Stimulated activated CD8-positive, alpha-beta memory T cell treated with anti-CD3 and anti-CD28 coated beads, Interleukin-12 subunit alpha, Interleukin-12 subunit beta, amount 100 ng/mL, for 1 hour (primary cell): ENCODE results near the gene RTN4R.

Experiments
- DNase-seq: peaks from one replicate; pipeline ENCODE4 v3.0.0-alpha.2; 2020; ENCODE audit warnings: low read depth

Gene RTN4R

DNA sequence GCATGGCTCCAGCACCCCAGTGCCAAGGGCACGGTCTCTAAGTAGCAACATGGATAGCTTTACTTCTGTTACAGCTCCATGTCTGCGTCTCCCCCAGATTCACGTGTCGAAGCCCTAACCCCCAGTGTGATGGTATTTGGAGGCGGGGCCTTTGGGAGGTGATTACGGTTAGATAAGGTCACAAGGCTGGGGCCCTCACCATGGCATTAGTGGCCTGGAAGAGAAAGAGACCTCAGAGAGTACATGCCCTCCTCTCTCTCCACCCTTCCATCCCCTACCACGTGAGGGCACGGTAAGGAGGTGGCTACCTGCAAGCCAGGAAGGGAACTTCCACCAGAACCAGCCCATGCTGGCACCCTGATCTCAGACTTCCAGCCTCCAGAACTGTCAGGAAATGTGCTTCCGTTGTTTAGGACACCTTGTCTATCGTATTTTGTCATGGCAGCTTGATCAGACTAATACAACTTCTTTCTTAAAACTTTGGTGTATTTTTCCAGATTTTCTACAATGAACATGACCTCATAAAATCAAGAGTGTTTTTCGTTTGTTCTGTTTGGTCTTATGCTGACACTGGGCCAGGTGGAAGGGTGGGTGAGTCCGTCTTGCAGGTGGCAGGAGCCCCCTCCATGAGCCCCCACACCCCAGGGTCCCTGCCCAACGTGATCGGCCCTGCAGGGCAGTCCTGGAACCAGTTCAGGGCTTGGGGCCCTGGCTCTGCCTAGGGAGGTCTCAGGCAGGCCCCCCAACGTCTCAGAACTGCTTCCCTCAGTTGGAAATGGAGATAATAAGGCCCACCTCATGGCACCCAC is 10.7 kb downstream of the RTN4R start:
- DNase-seq: no peak

DNA sequence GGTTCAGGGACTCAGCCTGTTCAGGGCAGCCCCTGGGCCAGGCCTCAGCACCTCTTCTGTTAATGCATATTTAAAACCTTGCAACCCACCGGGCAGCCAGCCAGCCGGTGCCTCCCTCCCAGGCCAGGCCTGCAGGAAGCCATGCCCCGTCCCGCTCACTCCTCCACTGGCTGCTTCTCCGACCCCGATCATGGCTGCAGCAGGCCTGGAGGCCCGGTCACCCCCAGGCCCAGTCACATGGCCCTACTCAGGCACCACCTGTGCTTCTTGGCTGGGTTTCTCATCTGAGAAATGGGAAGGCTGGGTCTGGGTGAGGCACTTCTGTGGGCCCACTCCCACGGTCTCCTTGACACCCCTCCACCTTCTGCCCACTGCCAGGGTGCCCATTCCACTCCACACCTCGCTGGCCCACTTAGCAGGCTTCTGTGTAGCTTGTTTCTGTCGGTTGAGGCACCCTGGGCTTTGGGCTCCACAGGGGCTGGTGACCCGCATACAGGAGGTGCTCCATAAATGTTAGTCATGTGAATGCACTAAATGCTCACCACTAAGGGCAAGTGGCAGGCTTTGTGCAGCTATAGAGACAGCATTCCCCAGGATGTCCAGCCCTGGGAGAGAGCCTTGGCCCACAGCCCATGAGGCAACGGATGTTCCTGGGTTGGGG is 11.4 kb downstream of the RTN4R start:
- no peak for DNase-seq

DNA sequence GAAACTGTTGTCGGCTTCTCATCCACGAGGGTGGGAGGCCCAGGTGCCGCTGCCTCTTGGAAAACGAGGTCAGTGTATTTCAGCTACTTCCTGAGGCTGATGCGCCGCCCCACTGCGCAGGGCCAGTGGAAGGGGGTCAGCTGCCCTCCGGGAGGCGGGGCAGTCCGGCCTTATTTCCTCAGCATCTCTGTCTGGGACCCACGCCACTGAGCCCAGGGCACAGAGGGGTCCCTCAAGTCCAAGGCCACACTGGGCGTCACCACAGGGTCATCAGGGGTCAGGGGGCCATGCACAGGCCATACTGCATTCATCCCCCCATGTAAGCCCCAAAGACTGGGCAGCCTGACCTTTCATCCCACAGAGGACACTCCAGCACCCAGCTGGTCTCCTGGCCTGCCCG is 12.1 kb downstream of the RTN4R start:
- DNase-seq: no peak

DNA sequence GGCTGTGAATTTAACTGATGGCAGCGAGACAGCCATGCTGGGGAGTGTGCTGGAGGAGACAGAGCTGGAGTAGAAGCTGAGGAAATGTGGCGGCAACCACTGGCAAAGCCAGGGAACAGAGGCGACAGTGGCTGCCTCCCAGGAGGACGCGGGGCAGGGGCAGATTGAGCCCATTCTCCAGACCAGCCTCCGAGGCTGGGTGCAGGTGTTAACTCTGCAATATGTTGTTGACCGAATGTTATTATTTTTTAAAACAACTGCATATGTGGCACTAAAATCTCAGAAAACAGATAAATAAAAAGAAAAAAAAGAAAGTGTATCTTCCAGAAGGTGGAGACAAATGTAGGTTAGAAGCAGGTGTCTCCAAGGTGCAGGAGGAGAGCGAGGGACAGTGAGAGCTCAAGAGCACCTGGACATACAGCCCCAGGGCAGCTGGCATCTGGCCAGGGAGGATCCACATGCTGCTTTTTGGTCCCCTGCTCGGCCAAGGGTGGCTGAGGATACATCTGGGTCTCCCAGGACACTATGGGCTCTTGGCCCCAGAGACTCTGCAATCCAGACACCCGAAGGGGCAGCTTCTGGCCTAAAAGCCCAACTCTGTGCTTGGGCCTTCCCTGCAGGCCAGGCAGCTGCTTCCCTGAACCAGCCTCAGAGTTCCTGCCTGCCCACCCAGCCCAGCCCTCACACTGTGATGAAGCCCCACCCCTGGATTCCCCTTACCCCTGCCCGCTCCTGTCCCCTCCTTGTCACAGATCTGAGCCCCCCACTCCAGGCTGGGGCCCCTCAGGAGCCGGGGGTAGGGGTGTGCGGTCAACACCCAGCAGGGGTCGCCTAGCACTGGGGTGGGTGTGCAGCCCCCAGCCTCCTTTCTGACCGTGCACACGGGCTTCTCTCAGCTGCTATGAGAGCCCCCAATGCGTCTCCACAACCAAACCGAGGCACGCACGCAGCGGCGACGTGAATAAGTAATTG is 12.9 kb downstream of the RTN4R start:
- no peak for DNase-seq

DNA sequence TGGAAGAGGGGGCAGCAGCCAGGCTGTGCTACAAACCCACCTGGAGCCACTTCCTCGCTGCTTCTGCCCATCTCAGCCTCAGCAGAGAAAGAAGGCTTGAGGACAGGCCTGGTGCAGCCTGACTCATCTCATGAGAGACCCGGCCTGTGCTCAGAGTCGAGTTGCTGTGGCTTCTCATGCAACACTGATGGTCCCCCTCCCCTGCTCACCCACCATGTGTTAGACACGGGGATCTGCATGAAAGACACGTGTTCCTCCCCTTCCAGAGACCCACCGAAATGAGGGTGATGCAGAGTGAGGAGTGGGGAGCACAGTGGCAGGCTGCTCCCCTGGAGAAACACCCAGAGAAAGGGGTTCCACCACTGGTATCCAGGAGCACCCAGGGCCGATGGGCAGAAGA is 15.0 kb downstream of the RTN4R start:
- no peak for DNase-seq

DNA sequence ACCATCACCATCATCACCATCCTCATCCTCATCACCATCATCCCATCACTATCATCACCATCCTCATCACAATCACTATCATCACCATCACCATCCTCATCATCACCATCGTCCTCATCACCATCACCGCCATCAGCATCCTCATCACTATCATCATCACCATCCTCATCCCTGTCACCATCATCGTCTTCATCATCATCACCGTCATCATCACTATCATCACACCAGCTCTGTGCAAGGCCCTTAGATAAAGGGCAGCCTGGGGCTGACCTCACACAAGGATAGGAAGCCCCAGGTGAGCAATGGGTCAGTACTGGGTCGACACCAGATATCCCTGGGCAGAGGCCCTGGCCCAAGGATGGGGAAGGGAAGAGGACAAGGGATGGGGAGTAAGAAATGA is 16.1 kb downstream of the RTN4R start:
- DNase-seq: no peak

DNA sequence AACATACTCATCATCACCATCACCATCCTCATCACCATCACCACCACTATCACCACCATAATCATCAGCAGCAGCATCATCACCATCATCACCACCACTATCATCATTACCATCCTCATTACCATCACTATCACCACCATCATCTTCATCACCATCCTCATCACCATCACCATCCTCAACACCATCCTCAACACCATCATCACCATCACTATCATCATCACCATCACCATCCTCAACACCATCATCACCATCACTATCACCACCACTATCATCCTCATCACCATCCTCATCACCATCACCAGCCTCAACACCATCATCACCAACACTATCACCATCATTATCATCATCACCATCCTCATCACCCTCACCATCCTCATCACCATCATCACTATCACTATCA is 16.6 kb downstream of the RTN4R start:
- no peak for DNase-seq

DNA sequence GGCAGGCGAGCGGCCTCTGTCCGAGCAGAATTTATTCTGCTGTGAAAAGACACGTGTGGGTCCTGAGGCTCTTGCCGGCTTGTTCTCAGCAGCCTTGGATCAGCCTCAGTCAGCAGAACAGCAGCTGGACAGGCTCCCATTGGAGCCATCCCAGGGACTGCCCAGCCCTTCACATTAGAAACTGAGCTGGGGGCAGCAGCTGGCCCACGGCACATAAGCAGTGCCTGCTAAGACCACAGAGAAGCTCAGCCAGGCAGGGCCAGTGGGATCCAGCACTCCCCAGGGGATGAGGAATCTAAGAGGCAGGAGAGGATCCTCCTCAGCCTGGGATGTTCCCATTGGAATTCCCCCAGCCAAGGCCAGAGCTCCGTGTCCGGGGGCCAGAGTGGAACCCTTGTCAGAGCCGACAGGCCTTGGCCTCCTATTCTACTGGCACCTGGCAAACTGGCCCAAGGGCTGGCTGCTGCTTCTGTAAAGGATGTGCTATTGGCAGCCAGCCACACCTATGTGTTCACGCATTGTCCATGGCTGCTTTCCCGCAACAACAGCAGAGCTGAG is 18.2 kb downstream of the RTN4R start:
- DNase-seq: no peak

DNA sequence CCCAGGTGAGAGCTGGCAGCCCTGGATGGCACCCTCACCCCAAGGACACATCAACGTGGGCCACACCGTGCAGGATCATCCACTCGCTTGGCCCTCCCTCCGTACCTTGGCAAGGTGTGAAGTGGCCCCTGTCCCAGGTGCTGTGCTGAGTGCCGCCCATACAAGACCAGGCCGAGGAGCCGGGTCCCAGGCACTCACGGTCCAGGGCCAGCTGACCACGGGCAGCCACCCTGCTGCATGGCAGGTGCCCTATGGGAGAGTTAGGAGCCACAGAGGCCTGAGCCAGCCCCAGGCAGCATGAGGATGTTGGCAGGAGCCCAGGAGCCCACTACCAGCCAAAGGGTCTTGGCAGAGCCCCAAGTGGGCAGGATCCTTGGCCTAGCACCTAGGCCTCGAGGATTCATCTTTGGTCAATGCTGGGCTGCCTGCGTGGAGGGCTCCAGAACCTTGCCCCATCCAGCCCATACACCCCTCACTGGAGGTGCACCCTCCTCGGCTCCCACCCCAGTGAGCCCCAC is 19.6 kb downstream of the RTN4R start:
- DNase-seq: no peak

DNA sequence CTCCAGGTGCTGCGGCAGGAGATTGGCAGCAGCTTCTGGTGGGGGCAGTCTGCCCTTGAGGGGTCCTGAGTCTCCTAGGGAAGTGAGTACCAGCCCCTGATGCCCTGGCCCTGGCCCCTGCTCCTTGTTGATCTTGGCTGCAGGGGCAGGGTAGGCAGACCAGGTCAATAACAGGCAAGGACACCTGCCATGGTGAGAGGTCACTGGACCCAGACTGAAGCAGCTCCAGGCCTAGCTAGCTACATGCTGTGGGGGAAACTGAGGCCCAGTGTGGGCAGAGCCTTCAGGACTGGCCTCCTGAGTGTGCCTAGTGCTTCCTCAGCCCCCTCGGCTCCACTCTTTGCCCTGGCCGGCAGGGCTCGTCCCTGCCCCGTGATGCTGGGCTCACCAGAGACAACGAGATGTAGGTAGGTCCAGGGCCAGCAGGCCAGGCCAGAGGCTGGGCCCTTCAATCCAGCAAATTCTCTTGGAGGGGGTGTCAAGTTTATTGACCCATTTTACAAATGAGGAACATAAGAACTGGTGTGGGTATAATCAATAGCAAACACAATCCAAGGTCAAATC is 20.4 kb downstream of the RTN4R start:
- DNase-seq: no peak

DNA sequence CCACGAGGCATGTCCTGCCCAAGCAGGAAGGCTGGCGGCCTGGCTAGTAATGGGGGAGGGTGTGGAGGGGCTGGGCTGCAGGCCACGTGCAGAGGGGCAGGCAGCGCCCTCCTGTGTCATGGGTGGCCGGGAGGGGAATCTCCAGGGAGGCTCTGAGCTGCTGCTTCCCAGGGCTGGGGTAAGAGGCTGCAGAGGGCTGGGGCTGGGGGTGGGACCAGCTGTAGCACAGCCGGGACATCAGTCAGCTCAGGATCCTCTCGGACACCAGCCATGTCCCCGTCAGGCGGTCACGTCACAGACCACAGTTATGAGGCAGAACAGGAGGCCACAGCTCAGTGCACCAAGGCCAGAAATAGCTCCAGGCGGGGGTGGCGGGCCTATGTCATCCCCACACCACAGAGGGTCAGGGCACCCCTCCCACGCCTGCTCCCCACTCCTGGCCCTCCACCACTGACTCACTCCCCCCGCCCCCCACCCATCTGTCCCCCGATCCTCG is 21.1 kb downstream of the RTN4R start:
- no peak for DNase-seq

DNA sequence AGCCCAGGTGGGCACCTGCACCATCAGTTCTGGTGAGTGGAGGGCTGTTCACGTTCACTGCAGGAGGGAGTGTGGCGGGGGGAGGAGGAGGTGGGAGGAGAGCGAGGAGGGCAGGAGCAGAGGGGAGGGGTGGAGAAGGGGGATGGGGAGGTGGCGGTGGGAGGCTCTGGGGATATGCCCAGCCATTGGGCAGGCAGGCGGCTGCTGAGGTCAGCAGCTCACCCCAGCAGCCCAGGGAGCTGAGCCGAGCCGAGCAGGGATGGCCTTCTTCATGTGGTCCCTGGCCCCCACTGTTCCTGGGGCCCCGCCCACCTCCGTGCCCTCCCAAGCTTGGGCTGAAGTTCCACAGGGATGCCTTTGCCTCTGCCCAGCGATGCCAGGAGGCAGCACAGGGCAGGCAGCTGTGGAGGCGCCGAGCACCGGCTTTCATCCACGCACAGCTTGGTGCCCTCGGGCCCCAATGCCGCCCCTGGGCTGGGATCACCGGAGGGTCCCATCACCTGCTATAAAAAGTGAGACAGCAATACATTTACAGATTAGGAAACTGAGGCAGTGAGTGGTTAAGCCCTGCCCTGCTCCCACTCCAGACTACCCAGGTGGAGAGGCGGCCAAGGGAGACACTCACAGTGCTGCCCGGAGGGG is 21.6 kb downstream of the RTN4R start:
- no peak for DNase-seq

DNA sequence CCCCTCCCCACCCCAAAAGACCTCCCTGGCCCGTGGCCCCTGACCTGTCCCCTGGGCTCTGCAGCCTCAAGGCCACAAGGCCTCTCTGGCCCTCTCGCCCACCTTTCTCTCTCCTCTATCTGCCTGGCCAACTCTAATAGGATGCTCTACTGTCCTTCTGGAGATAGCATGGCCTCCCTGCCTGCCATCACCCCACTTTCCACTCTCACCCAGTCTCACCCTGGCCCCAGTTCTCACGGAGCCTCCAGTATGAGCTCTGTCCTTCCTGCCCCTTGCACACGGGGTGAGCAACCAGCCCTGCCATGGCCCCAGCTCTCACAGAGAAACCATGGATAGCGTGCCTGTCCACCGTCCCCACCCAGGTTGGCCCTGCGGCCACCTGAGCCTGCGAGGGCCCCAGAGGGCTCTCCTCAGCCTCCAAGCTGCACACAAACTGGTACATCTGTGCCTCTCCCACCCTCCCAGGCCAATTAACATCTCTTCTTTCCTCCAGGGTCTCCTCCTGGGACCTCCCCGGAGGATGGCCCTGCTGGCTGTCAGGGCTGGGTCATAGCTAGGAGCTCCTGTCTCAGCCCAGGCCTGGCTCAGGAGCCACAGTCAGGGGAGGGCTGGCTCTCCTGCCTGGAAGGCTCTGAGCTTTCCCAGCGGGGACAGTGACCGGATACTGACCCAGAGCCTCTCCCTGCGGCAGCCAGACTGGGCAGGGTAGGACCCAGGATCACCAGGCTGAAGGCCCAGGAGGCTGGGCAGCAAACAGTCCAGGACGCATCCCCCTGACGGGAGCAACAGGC is 22.3 kb downstream of the RTN4R start:
- no peak for DNase-seq

DNA sequence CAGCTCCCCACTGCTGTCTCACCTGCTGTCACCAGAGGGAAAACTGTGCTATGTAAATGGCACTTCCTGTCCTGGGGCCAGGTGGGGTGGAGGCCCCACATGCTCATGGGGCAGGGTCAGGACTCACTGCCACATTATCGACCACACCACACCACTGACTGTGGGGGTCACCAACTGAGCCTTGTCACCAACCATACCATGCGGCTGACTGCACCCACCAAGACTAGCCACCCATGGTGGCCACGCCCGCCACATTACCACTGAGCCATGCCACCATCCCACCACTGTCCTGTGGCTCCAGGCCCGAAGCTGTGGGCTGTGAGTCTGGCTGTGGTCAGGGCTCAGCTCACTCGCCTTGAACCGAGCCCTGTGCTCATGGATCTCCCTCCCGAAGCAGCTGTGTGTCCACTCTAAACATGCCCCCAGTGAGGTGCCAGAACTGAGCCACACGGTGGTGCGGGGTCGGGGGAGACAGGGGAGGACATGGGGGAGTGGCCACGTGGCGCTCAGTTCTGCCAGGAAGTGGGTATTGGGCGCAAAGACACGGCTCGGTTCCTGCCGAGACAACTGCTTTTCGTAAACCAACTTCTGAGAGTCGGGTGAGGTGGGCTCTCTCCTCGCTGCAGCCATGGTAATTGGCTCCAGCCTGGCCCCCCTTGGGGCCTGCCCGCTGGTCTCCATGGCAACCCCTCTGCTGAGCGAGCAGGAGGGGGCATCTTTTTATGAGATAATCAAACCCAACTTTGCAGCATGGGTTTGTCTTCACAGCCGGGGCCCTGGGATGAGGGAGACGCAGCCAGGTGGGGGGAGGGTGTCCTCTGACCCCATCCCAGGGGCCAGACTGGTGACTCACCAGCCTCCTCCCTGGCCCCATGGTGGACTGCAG is 23.2 kb downstream of the RTN4R start:
- DNase-seq: peak; percentile 33

DNA sequence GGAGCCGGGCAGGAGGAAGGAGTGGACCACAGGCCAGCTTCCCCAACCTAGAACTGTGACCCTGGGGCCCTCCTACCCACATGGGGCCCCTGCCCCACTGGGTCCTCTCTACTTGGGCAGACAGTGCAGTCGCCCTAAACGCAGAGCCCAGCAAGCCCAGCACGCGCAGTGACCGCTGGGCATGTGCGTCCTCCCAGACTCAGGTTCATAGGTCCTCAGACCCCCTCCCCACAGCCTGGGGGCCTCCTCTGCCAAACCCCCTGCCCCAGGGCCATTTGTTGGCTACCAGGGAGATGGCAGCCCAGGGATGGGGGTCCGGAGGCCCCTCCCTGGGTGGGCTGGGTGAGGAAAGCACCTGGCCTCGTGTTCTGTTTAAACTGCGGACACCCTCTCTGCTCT is 23.9 kb downstream of the RTN4R start:
- no peak for DNase-seq

DNA sequence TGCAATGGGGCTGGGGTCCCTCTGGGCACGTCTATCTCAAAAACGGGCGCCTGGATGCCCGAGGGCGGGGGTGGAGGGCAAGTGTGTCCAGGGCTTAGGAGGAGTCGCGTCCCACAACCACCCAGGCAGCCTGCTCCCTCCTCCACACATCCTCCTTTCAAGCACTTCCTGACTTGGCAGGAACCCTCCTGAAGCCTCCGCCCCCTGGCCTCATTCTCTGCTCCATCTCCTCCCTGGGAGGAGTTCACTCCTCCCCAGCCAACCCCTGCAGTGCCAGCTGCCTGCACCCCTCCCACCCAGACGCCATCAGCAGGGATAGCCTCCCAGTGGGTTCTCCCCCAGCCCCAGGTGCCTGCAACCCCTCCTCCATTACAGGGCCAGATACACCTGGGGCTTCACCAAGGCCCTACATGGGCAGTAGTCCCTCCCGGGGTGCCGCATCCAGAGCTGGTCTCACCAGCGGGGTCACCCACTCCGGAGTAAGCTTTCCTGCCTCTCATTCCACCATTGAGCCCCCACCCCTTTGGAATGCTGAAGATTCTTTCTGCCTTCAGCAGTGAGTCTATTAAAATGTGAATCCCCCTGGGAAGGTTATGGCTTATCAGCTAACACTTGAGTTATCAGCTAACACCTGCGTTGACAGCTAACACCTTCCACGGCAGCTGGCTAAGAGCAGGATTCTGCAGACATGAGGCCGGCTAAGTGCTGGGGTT is 24.4 kb downstream of the RTN4R start:
- DNase-seq: no peak

DNA sequence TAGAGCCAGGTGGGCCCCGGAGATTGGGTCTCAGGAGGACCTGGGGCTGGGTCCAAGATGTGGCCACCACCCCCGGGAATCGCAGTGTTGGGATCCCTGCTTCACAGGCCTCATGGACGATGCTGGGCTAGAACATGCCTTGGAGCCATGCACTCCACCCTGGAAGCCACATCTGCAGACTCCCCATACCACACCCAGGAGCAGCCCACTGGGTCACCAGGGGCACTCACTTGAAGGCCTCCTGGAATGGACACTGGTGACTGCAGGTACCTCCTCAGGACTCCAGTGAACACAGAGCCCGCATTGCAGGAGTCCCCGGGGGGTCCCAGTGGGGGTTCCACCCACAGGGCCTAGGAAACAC is 25.0 kb downstream of the RTN4R start:
- no peak for DNase-seq

DNA sequence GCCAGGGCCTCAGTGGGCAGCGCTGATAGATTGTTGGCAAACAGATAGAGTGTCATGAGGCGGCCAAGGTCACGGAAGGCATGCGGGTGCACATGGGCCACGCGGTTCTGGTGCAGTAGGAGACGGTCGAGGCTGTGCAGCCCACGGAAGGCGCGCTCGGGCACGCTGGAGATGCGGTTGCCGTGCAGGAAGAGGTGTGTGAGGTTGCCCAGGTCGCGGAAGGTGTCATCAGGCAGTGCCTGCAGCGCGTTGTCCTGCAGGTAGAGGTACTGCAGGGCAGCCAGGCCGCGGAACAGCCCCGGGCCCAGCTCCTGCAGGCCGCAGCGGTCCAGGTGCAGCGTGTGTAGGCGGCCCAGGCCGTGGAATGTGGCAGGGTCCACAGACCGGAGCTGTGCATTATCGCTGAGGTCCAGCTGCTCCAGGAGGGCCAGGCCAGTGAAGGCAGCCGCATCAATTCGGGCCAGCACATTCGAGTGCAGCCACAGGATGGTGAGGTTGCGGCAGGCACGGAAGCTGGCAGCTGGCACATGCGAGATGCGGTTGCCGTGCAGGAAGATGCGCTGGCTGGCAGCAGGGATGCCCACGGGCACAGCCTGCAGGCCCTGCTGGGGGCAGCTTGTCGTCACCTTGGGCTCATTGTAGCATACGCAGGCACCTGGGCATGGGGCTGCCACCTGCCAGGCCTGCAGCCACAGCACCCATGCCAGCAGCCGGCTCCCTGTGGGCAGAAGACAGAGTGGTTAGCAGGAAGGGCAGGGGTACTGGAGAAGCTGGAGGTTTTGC is 25.5 kb downstream of the RTN4R start:
- DNase-seq: no peak
